Sigmoid colon (tissue), 4 donors: Measurements from ENCODE around the gene SMYD3.

Source experiments
- POLR2AphosphoS5 ChIP-seq, 4 donors: sonication (generic); formaldehyde crosslinking; IDR thresholded peaks; one replicate each; pipeline ENCODE4 v1.6.1; 2017; ENCODE audit warnings: antibody characterized with exemption in 4 of 4
- TF ChIP-seq, protein P1 (sequence below), 4 experiments: fragments of 450-650 bp in 3 of 4; fragments of 200-600 bp in 1 of 4; IDR thresholded peaks; one replicate each; pipeline ENCODE4 v1.5.1; 2016 to 2019; ENCODE audit warnings: antibody characterized with exemption in 4 of 4, mild to moderate bottlenecking in 3 of 4, moderate library complexity in 2 of 4

GRCh38 chr1:245948786-245949185 lies 558.3 kb downstream of the SMYD3 start:
- TF ChIP-seq, protein P1, sequence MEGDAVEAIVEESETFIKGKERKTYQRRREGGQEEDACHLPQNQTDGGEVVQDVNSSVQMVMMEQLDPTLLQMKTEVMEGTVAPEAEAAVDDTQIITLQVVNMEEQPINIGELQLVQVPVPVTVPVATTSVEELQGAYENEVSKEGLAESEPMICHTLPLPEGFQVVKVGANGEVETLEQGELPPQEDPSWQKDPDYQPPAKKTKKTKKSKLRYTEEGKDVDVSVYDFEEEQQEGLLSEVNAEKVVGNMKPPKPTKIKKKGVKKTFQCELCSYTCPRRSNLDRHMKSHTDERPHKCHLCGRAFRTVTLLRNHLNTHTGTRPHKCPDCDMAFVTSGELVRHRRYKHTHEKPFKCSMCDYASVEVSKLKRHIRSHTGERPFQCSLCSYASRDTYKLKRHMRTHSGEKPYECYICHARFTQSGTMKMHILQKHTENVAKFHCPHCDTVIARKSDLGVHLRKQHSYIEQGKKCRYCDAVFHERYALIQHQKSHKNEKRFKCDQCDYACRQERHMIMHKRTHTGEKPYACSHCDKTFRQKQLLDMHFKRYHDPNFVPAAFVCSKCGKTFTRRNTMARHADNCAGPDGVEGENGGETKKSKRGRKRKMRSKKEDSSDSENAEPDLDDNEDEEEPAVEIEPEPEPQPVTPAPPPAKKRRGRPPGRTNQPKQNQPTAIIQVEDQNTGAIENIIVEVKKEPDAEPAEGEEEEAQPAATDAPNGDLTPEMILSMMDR (IDR thresholded peaks at IDR 0.05), result no peak
- no peak for TF ChIP-seq POLR2AphosphoS5 (IDR thresholded peaks at IDR 0.05)
